AG04450 (cell line): ENCODE data around the gene ACTN4. TPM values are rescaled to one million over a fixed set of nuclear protein-coding genes. Genes with fewer than 3 reads are reported as not detected.

ENCODE experiments used
- CTCF ChIA-PET: fragments of 300-600, 350-600 bp; formaldehyde crosslinking; extraction: SDS; loops from one replicate; lab custom pipeline; 2022; ENCODE audit warnings: antibody characterized with exemption, inconsistent platforms; lab: Charles Lee
- POLR2A ChIA-PET: fragments of 350-600 bp; formaldehyde crosslinking; extraction: SDS; loops from one replicate; lab custom pipeline; 2021; ENCODE audit warnings: antibody characterized with exemption, inconsistent platforms; lab: Yijun Ruan, JAX
- DNase-seq: peaks from one replicate; pipeline ENCODE4 v3.0.0-alpha.2; 2011; ENCODE audit warnings: low read depth, low spot score
- H3K27ac ChIP-seq: one replicate; pipeline ENCODE4 v1.5.1; 2012; ENCODE audit warnings: low read depth, low read length, control low read depth
- H3K27me3 ChIP-seq: one replicate; pipeline ENCODE4 v1.6.0; 2012; ENCODE audit warnings: low read length; ENCODE audit not compliant: control insufficient read depth, insufficient read depth
- H3K4me3 ChIP-seq: 2 replicates; pipeline ENCODE4 v1.5.1; 2011; ENCODE audit warnings: mild to moderate bottlenecking, low read depth, low read length, control low read depth
- H3K9me3 ChIP-seq: 2 replicates; pipeline ENCODE4 v1.5.1; 2012; ENCODE audit warnings: low read length; ENCODE audit not compliant: control insufficient read depth, insufficient read depth
- polyA plus RNA-seq: library from polyadenylated mRNA; depleted of rRNA; stranded (reverse); fragments of >200 nt; gene quantifications from 2 replicates; pipeline ENCODE4 v1.2.3, GENCODE V29; 2011
- TF ChIP-seq, protein P1 (sequence below): IDR thresholded peaks from 2 replicates; pipeline ENCODE4 v1.5.1; 2011; ENCODE audit warnings: low read depth, low read length, control low read depth, inconsistent platforms

Gene ACTN4
- polyA plus RNA-seq, 1 experiment, result 300 TPM

DNA sequence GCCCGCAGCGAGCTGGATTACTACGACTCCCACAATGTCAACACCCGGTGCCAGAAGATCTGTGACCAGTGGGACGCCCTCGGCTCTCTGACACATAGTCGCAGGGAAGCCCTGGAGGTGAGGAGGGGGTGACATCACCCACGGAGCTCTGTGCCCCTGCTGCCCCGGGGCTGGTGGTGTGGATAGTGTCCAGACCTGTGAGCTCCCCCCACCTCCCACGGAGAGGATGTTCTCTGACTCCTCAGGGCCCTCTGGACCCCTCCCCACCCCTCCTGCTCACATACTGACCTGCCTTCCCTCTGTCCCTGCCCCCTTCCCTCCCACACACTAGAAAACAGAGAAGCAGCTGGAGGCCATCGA, 76.1 kb downstream of the ACTN4 start:
- TF ChIP-seq, protein P1, sequence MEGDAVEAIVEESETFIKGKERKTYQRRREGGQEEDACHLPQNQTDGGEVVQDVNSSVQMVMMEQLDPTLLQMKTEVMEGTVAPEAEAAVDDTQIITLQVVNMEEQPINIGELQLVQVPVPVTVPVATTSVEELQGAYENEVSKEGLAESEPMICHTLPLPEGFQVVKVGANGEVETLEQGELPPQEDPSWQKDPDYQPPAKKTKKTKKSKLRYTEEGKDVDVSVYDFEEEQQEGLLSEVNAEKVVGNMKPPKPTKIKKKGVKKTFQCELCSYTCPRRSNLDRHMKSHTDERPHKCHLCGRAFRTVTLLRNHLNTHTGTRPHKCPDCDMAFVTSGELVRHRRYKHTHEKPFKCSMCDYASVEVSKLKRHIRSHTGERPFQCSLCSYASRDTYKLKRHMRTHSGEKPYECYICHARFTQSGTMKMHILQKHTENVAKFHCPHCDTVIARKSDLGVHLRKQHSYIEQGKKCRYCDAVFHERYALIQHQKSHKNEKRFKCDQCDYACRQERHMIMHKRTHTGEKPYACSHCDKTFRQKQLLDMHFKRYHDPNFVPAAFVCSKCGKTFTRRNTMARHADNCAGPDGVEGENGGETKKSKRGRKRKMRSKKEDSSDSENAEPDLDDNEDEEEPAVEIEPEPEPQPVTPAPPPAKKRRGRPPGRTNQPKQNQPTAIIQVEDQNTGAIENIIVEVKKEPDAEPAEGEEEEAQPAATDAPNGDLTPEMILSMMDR, result no peak
- no peaks in the 10 kb centered on the region for H3K27me3 ChIP-seq
- no peaks in the 10 kb centered on the region; the same call in 1 of the 2 replicates for H3K9me3 ChIP-seq
- POLR2A ChIA-PET, result interaction anchor here (0.9 kb wide), 1 partner anchor 12 kb away, joined by 3 read pairs; no protein-coding TSS in a partner anchor
- DNase-seq, result no peak
- no peak overlapping the region for H3K27ac ChIP-seq
- CTCF ChIA-PET, result interaction anchor here (0.6 to 1.4 kb wide), 3 partner anchors 38 to 207 kb away, joined by 3 to 4 read pairs (median 3); partner anchors contain the start of genes MRPS12 and SARS2
- H3K4me3 ChIP-seq, result no peak overlapping the region

DNA sequence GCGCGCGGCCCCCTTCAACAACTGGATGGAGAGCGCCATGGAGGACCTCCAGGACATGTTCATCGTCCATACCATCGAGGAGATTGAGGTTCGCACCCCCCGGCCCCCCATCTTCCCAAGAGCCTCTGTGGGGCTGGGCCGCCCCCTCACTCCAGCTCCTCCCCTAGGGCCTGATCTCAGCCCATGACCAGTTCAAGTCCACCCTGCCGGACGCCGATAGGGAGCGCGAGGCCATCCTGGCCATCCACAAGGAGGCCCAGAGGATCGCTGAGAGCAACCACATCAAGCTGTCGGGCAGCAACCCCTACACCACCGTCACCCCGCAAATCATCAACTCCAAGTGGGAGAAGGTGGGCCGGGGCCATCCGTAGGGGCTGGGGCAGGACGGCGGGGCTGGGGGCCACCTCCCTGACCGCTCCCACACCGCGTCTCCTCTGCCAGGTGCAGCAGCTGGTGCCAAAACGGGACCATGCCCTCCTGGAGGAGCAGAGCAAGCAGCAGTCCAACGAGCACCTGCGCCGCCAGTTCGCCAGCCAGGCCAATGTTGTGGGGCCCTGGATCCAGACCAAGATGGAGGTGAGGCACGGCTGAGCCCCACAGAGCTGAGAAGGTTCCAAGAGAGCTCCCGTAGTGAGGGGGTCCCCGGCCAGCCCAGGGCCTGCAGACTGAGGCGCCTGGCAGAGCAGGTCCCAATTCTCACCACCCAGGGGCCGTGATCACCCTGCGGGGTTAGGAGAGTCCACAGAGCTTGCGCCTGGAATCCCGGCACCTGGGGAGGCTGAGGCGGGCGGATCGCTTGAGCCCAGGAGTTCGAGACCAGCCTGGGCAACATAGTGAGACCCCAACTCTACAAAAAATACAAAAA, 76.8 kb downstream of the ACTN4 start:
- Histone ChIP-seq H3K4me3 (no peak overlapping the region), H3K9me3 (no peaks in the 10 kb centered on the region; the same call in 1 of the 2 replicates), H3K27ac (no peak overlapping the region), H3K27me3 (no peaks in the 10 kb centered on the region)
- TF ChIP-seq, protein P1, result no peak
- POLR2A ChIA-PET, result interaction anchor here (0.9 kb wide), 1 partner anchor 13 kb away, joined by 3 read pairs; no protein-coding TSS in a partner anchor
- CTCF ChIA-PET, result interaction anchor here (0.5 to 1.3 kb wide), 3 partner anchors 89 to 206 kb away, joined by 3 to 4 read pairs (median 3); partner anchors contain the start of genes MRPS12 and SARS2
- no peak for DNase-seq

DNA sequence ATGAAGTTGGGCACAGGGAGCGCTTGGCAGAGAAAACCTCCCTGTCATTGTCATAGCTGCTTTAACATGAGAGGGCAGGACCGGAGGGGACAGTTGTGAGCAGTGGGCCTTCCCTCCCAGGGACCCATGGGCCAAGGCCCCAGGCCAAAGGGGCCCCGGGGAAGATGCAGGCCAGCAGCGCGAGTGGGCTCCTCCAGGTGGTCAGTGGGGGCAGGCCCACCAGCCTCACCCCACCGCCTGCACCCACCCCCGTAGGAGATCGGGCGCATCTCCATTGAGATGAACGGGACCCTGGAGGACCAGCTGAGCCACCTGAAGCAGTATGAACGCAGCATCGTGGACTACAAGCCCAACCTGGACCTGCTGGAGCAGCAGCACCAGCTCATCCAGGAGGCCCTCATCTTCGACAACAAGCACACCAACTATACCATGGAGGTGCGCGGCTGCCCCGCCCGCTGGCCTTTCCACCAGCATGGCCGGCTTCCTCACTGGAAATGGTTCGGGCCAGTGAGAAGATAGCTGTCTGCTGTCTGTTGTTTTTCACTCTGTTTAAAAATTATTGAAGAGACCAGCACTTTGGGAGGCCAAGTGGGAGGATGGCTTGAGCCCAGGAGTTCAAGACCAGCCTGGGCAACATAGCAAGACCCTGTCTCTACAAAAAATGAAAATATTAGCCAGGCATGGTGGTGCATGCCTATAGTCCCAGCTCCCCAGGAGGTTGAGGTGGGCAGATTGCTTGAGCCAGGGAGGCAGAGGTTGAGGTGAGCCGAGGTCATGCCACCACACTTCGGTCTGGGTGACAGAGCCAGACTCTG, 78.2 kb downstream of the ACTN4 start:
- no peak for DNase-seq
- H3K9me3 ChIP-seq, result no peaks in the 10 kb centered on the region; the same call in 1 of the 2 replicates
- H3K27me3 ChIP-seq, result no peaks in the 10 kb centered on the region
- POLR2A ChIA-PET, result interaction anchor here (0.6 kb wide), 1 partner anchor 76 kb away, joined by 4 read pairs; no protein-coding TSS in a partner anchor
- H3K4me3 ChIP-seq, result no peak overlapping the region
- CTCF ChIA-PET, result interaction anchor here (0.6 kb wide), 1 partner anchor 73 kb away, joined by 4 read pairs; no protein-coding TSS in a partner anchor
- TF ChIP-seq, protein P1, result no peak
- no peak overlapping the region for H3K27ac ChIP-seq

DNA sequence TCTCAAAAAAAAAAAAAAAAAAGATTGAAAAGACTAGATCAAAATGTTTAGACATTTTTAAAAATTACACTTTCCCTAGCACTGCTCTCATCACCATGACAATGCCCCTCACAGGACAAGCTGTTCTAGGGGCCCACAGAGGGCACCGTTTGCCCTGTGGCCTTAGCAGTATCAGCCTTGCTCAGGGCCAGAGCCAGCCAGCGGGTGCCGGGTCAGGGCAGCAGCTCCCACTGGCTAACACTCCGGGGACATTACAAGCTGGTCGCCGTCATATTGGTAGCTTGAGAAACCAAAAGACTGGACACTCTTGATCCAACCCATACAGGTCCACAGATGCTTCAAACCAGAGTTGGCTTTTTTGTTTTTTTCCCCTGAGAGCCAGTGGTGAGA, 78.8 kb downstream of the ACTN4 start:
- POLR2A ChIA-PET, result interaction anchor here (0.6 kb wide), 1 partner anchor 350 kb away, joined by 3 read pairs; no protein-coding TSS in a partner anchor
- Histone ChIP-seq H3K27me3 (no peaks in the 10 kb centered on the region), H3K9me3 (no peaks in the 10 kb centered on the region; the same call in 1 of the 2 replicates), H3K27ac (no peak overlapping the region), H3K4me3 (no peak overlapping the region)
- CTCF ChIA-PET, result interaction anchor here (0.6 kb wide), 1 partner anchor 74 kb away, joined by 4 read pairs; no protein-coding TSS in a partner anchor
- TF ChIP-seq, protein P1, result no peak
- no peak for DNase-seq
